ENCODE measurements around the gene TC2N.

GRCh38 chr14:91731986-91732385 is 135.3 kb downstream of the TC2N start, which contains the start of gene CATSPERB:
- TF ChIP-seq GLIS3 (CRISPR knock-in tag; IDR thresholded peaks at IDR 0.05): no peak
- no peak for TF ChIP-seq ZNF8 (CRISPR knock-in tag; IDR thresholded peaks at IDR 0.05)
- TF ChIP-seq CREB5 (CRISPR knock-in tag; IDR thresholded peaks at IDR 0.05; ENCODE audit: low read depth): no peak
- TF ChIP-seq BACH2 (CRISPR knock-in tag; IDR thresholded peaks at IDR 0.05; ENCODE audit: borderline replicate concordance): no peak
- no peak for TF ChIP-seq OSR1 (CRISPR knock-in tag; IDR thresholded peaks at IDR 0.05)
- TF ChIP-seq ZFP3 (CRISPR knock-in tag; IDR thresholded peaks at IDR 0.05): no peak
- TF ChIP-seq TCF4 (CRISPR knock-in tag; IDR thresholded peaks at IDR 0.05; ENCODE audit: borderline replicate concordance): no peak

All from SK-N-SH treated with all-trans-retinoic acid at 6 μM for 48 hours (cell line).